ENCODE data around the gene ITIH1. TPM values are rescaled to one million over a fixed set of nuclear protein-coding genes. Genes with fewer than 3 reads are reported as not detected.

ITIH1 gene
- total and polyA plus RNA-seq, 11 donors: 0.04 to 0.23 (median 0.21) TPM; not detected in 8

GRCh38 chr3:52743721-52744120 is 33.7 kb upstream of the ITIH1 start:
- intact Hi-C loops (cut with DNase I): loop anchor here in 9 of 10 donors (2.0 to 10.0 kb wide), 6 partner anchors 191 to 334 kb away; no protein-coding TSS in a partner anchor
- no peak for TF ChIP-seq POLR2A (IDR thresholded peaks at IDR 0.05)
- TF ChIP-seq CTCF (IDR thresholded peaks at IDR 0.05): no peak
- peaks cover 0 to 100% (median 95%) of the 10 kb centered on the region in 9 donors for H3K36me3 ChIP-seq

GRCh38 chr3:52752045-52752660 is 25.2 kb upstream of the ITIH1 start:
- Histone ChIP-seq H3K4me3 (no peak overlapping the region), H3K9me3 (no peaks in the 10 kb centered on the region), H3K27ac (no peak overlapping the region), H3K36me3 (peaks cover 3 to 98% (median 79%) of the 10 kb centered on the region in 9 donors), H3K4me1 (peaks cover 0 to 4% (median 0%) of the 10 kb centered on the region in 12 donors), H3K27me3 (no peaks in the 10 kb centered on the region)
- intact Hi-C loops (cut with DNase I): no loop called here
- TF ChIP-seq CTCF (IDR thresholded peaks at IDR 0.05) (no peak), POLR2A (IDR thresholded peaks at IDR 0.05) (no peak)
- DNase-seq: no peak
- WGBS, 4 donors: 92 to 100% (median 97%) methylated on average over 3 of the region's 3 CpGs
- no peak for ATAC-seq

More at GRCh38 chr3:52743721-52744120, 33.7 kb upstream of the ITIH1 start:
- DNase-seq (no peak), ATAC-seq (no peak)
- no peaks in the 10 kb centered on the region for H3K27me3 ChIP-seq
- no peaks in the 10 kb centered on the region for H3K9me3 ChIP-seq
- H3K4me1 ChIP-seq: no peaks in the 10 kb centered on the region
- WGBS, 4 donors: 89 to 96% (median 93%) methylated on average over 2 of the region's 2 CpGs
- no peak overlapping the region for H3K4me3 ChIP-seq
- H3K27ac ChIP-seq: no peak overlapping the region

- Histone ChIP-seq H3K4me1 (peaks cover 0 to 4% (median 0%) of the 10 kb centered on the region in 12 donors), H3K9me3 (no peaks in the 10 kb centered on the region), H3K27me3 (no peaks in the 10 kb centered on the region), H3K27ac (no peak overlapping the region), H3K4me3 (no peak overlapping the region), H3K36me3 (peaks cover 3 to 98% (median 80%) of the 10 kb centered on the region in 9 donors)
- 91 to 96% (median 94%) methylated on average over 4 of the region's 4 CpGs for WGBS, 4 donors
- DNase-seq: no peak
- intact Hi-C loops (cut with DNase I): no loop called here
- no peak for TF ChIP-seq POLR2A (IDR thresholded peaks at IDR 0.05)
- no peak for TF ChIP-seq CTCF (IDR thresholded peaks at IDR 0.05)
- no peak for ATAC-seq
These were observed 23.0 kb upstream of the ITIH1 start for GRCh38 chr3:52754373-52754772.

GRCh38 chr3:52756141-52756540 is 21.3 kb upstream of the ITIH1 start:
- Histone ChIP-seq H3K4me3 (no peak overlapping the region), H3K27ac (no peak overlapping the region), H3K27me3 (no peaks in the 10 kb centered on the region), H3K9me3 (no peaks in the 10 kb centered on the region), H3K36me3 (peaks cover 3 to 98% (median 80%) of the 10 kb centered on the region in 9 donors), H3K4me1 (peaks cover 0 to 4% (median 0%) of the 10 kb centered on the region in 12 donors)
- intact Hi-C loops (cut with DNase I): loop anchor here in 1 of 10 donors (5.0 kb wide), 1 partner anchor 354 kb away; no protein-coding TSS in a partner anchor
- ATAC-seq: no peak
- no peak for DNase-seq
- WGBS, 4 donors: 94 to 98% (median 96%) methylated on average over 1 of the region's 1 CpG
- TF ChIP-seq POLR2A (IDR thresholded peaks at IDR 0.05): no peak
- TF ChIP-seq CTCF (IDR thresholded peaks at IDR 0.05): no peak
